OCI-LY1 (cell line): Measurements from ENCODE around the gene CCDC43.
"Not testable (repeated sequence)": the region's sequence is repeated elsewhere in the genome, so short reads cannot be mapped to it uniquely, and the experiment has no call there.

Experiments
- CTCF ChIP-seq: fragments of 200-600 bp; sonication (generic), shearing (Covaris generic); IDR thresholded peaks from 2 replicates; pipeline ENCODE4 v1.5.1; 2017; ENCODE audit warnings: mild to moderate bottlenecking, antibody characterized with exemption, low read length, moderate library complexity, mixed read lengths
- EZH2 ChIP-seq: fragments of 200-600 bp; sonication (generic), shearing (Covaris generic); IDR thresholded peaks from 2 replicates; pipeline ENCODE4 v1.8.0; 2017; ENCODE audit warnings: borderline replicate concordance, mixed run types, mild to moderate bottlenecking, antibody characterized with exemption, low read length, moderate library complexity, mixed read lengths

- not testable (repeated sequence) for TF ChIP-seq CTCF, EZH2
Observed at GRCh38 chr17:44683303-44683702, 6.3 kb downstream of the CCDC43 start.
